HTR-8/SVneo (cell line): ENCODE results near the gene GIT1.
A peak's percentile ranks its signal among the peaks of the same experiment; 100 is the strongest.

Experiments used
- DNase-seq: peaks from one replicate; pipeline ENCODE4 v3.0.0; 2011; ENCODE audit warnings: low spot score, mixed read lengths; ENCODE audit not compliant: insufficient read length
- FAIRE-seq: peaks from 2 replicates; lab custom pipeline; 2011; peaks lifted over from hg19 to GRCh38; lab: Jason Lieb, UNC

The GIT1 gene

GRCh38 chr17:29582772-29583171, 6.7 kb downstream of the GIT1 start:
- peak; percentile 55 for FAIRE-seq
- DNase-seq = no peak

- DNase-seq (no peak), FAIRE-seq (no peak)
These were observed 7.1 kb downstream of the GIT1 start for GRCh38 chr17:29582254-29582765.

DNA sequence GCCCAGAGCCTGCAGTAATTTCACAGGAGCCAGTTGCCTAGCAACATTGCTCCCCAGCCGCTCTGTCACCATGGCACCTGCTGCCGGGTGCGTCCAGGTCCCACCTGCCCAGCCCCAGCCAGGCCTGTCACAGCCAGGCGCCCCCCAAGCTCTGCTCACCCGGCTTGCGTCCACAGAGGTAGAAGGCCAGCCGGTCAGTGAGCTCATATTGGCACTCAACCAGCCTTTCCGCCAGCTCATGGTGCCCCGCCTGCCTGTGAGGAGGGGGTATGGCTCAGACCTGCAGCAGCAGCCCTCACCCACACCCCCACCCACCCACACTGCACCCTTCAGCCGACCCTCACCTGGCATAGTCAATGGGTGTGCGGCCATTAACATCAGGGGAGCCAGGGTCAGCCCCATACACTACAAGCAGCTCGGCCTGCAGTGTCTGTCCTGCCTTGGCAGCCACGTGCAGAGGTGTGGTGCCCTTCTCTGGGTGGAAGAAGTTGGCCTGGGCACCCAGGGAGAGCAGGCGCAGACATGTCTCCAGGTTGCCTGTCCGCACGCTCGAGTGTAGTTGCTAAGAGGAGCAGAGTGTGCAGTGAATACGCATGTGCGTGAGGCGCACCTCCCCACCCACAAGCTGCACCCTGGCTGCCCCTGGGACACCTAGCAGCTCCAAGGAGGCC, 7.7 kb downstream of the GIT1 start:
- FAIRE-seq = peak; percentile 86
- no peak for DNase-seq

- DNase-seq (peak; percentile 95), FAIRE-seq (peak; percentile 99)
These were observed 9.3 kb downstream of the GIT1 start for GRCh38 chr17:29579866-29580771.

- no peak for DNase-seq
- FAIRE-seq = no peak
These were observed 10.6 kb downstream of the GIT1 start for GRCh38 chr17:29578626-29579485.

DNA sequence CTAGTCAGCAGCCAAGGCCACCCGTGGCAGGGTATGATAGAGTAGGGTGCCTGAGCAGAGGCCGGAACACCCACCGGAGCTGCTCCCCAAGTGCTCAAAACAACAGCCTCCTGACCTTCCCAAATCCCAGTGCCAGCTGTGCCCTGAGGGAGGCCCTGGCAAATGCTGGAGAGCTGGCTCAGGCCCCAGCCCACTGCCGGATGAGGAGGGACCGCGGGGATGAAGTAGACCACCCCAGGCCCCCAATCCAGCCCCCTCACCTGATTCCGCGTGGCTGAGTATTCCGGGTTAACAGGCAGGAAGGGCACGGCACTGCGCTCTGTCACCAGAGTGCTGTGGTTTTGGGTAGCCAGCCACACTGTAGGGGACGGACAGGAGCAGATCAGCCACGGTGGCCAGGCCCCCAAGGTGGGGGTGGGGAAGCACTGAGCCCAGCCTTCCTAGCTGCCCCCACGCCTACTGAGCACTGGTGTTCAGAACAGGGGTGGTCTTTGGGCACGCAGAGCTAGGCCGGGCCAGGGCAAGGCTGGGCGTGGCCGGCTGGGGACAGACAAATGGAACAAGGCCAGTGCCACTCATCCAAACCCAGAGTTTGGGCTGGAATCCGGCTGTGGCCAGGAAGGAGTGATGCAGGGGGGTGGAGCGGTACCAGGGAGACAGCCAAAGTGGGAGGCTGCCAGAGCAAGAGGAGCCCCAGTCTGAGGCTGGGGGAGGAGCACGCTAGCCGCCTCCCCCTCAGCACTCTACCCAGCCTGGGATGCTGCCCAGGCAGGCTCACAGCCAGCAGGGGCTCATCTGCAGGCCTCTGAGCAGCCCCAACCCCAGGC, 11.8 kb downstream of the GIT1 start:
- DNase-seq (no peak), FAIRE-seq (no peak)

- DNase-seq = no peak
- peak; percentile 48 for FAIRE-seq
These were observed 12.5 kb downstream of the GIT1 start for GRCh38 chr17:29577001-29577370.

- FAIRE-seq (no peak), DNase-seq (no peak)
These were observed 13.0 kb downstream of the GIT1 start for GRCh38 chr17:29576214-29577000.

- FAIRE-seq (no peak), DNase-seq (no peak)
These were observed 13.8 kb downstream of the GIT1 start for GRCh38 chr17:29575511-29576213.

GRCh38 chr17:29574732-29575510, 14.5 kb downstream of the GIT1 start:
- no peak for DNase-seq
- FAIRE-seq = no peak

- DNase-seq (no peak), FAIRE-seq (no peak)
These were observed 15.3 kb downstream of the GIT1 start for GRCh38 chr17:29573871-29574731.

DNA sequence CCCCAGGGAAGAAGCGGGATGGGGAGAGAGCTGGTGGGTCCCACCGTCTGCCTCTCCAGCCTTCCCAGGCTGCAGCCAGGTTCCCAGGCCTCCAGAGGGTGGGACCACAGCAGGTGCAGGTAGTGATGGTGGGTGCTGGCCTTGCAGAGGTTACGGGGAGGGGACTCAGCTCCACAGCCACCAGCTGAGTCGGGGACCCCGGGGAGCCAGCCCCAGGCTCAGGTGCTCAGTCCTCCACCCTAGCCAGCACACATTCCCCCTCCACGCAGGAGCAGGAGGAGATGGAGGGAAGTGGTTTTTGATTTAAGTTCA, 15.9 kb downstream of the GIT1 start:
- no peak for DNase-seq
- no peak for FAIRE-seq

- FAIRE-seq (no peak), DNase-seq (no peak)
These were observed 16.5 kb downstream of the GIT1 start for GRCh38 chr17:29572691-29573557.

- FAIRE-seq = no peak
- no peak for DNase-seq
These were observed 17.4 kb downstream of the GIT1 start for GRCh38 chr17:29571883-29572681.

- DNase-seq (no peak), FAIRE-seq (no peak)
These were observed 18.0 kb downstream of the GIT1 start for GRCh38 chr17:29571486-29571882.
